K562 (cell line): ENCODE measurements around the gene CCDC71L. TPM values are rescaled to one million over a fixed set of nuclear protein-coding genes. Genes with fewer than 3 reads are reported as not detected.

Source experiments
- ATAC-seq: fragments of 200-7000 bp; cut with Tn5 transposase; 3 replicates; pipeline ENCODE4 v1.9.1; 2020; ENCODE audit warnings: moderate library complexity
- BruUV-seq: library from RNA; stranded (reverse); fragments of 400-500 nt; replicated peaks from 2 replicates; lab custom pipeline; 2021; lab: Mats Ljungman, UMichigan
- CTCF ChIA-PET: fragments of 300-600 bp; formaldehyde crosslinking; extraction: SDS; loops from one replicate; lab custom pipeline; 2021; ENCODE audit warnings: low intra/inter-chr PET ratio; lab: Yijun Ruan, JAX
- POLR2A ChIA-PET: fragments of 300-600, 350-650 bp; sonication (Branson Sonifier 250); formaldehyde crosslinking; extraction: SDS; loops from one replicate; lab custom pipeline; 2021; ENCODE audit warnings: antibody characterized with exemption, inconsistent platforms; lab: Yijun Ruan, JAX
- DNase-seq, 4 experiments: peaks; one replicate each; pipeline versions ENCODE4 v3.0.0 to v3.0.0-alpha.2; 2011 to 2018; ENCODE audit warnings: low spot score in 3 of 4, mixed read lengths in 3 of 4; ENCODE audit errors: extremely low read depth in 1 of 4
- FAIRE-seq: peaks from 2 replicates; lab custom pipeline; 2011; peaks lifted over from hg19 to GRCh38; lab: Jason Lieb, UNC
- H2AFZ ChIP-seq: 2 replicates; pipeline ENCODE4 v1.6.0; 2011; ENCODE audit warnings: low read depth, low read length, control low read depth, inconsistent platforms
- H3K27ac ChIP-seq: fragments of 200-600 bp; 3 replicates; pipeline ENCODE4 v1.8.0; 2011; ENCODE audit warnings: low read depth, mild to moderate bottlenecking, control low read depth, inconsistent platforms, low read length, moderate library complexity, mixed read lengths; ENCODE audit errors: extremely low read depth
- H3K27me3 ChIP-seq, 2 experiments: fragments of 300-600 bp in 1 of 2; 2 replicates in 1 of 2; 3 replicates in 1 of 2; pipeline versions ENCODE4 v1.6.0 to v1.8.0; 2011; ENCODE audit warnings: inconsistent platforms in 2 of 2, low read length in 2 of 2, mild to moderate bottlenecking in 1 of 2, mixed read lengths in 1 of 2, moderate library complexity in 1 of 2; ENCODE audit not compliant: control insufficient read depth in 2 of 2, insufficient read depth in 2 of 2
- H3K36me3 ChIP-seq: fragments of 300-600 bp; 3 replicates; pipeline ENCODE4 v1.8.0; 2011; ENCODE audit warnings: mild to moderate bottlenecking, low read length, inconsistent platforms; ENCODE audit not compliant: control insufficient read depth, insufficient read depth
- H3K4me1 ChIP-seq, 2 experiments: fragments of 200-600 bp in 1 of 2; replicated peaks in 1 of 2; 2 replicates in 1 of 2; 3 replicates in 1 of 2; pipeline versions ENCODE4 v1.5.1 to v1.8.0; 2011; ENCODE audit warnings: inconsistent platforms in 2 of 2, low read length in 2 of 2, mild to moderate bottlenecking in 1 of 2, mixed read lengths in 1 of 2, moderate library complexity in 1 of 2; ENCODE audit not compliant: control insufficient read depth in 2 of 2, insufficient read depth in 2 of 2
- H3K4me2 ChIP-seq: 2 replicates; pipeline ENCODE4 v1.6.1; 2011; ENCODE audit warnings: low read length, control low read depth, inconsistent platforms, mixed read lengths; ENCODE audit not compliant: insufficient read depth
- H3K4me3 ChIP-seq: fragments of 200-600 bp; sonication (generic), shearing (Covaris generic); 2 replicates; pipeline ENCODE4 v1.5.1; 2016; ENCODE audit warnings: control low read depth, inconsistent platforms
- H3K79me2 ChIP-seq: fragments of 200-600 bp; 3 replicates; pipeline ENCODE4 v1.8.0; 2011; ENCODE audit warnings: low read length, inconsistent platforms; ENCODE audit not compliant: control insufficient read depth, insufficient read depth
- H3K9ac ChIP-seq, 2 experiments: 2 replicates each; pipeline versions ENCODE4 v1.6.0 to v1.6.1; 2011; ENCODE audit warnings: low read depth in 2 of 2, low read length in 2 of 2, control low read depth in 1 of 2, inconsistent platforms in 1 of 2, mild to moderate bottlenecking in 1 of 2, mixed read lengths in 1 of 2; ENCODE audit not compliant: insufficient read depth in 1 of 2
- H3K9me1 ChIP-seq: one replicate; pipeline ENCODE4 v1.6.0; 2011; ENCODE audit warnings: inconsistent platforms, mild to moderate bottlenecking, low read length, moderate library complexity; ENCODE audit not compliant: control insufficient read depth, insufficient read depth
- H3K9me3 ChIP-seq: replicated peaks from 2 replicates; pipeline ENCODE4 v1.5.1; 2011; ENCODE audit warnings: low read depth, low read length, inconsistent platforms; ENCODE audit not compliant: control insufficient read depth, insufficient read depth
- H4K20me1 ChIP-seq: replicated peaks from 2 replicates; pipeline ENCODE4 v1.6.1; 2011; ENCODE audit warnings: low read length, inconsistent platforms, mixed read lengths; ENCODE audit not compliant: control insufficient read depth, insufficient read depth
- POLR2H ChIP-seq: IDR thresholded peaks from 2 replicates; pipeline ENCODE4 v1.6.1; 2016; ENCODE audit warnings: missing genetic modification characterization, low read depth, mild to moderate bottlenecking, control low read depth, missing compliant biosample characterization, moderate library complexity
- SIN3B ChIP-seq: fragments of 450-650 bp; IDR thresholded peaks from 2 replicates; pipeline ENCODE4 v1.6.1; 2017; ENCODE audit warnings: low read depth, mild to moderate bottlenecking, moderate library complexity
- SMAD4 ChIP-seq: fragments of 250-450 bp; sonication (Bioruptor Pico); conservative IDR thresholded peaks from 2 replicates; pipeline ENCODE4 v1.8.0; 2021; ENCODE audit warnings: inconsistent platforms, mild to moderate bottlenecking, moderate library complexity
- STAT5A ChIP-seq: IDR thresholded peaks from 2 replicates; pipeline ENCODE4 v1.6.1; 2012; ENCODE audit warnings: low read length, inconsistent platforms, borderline replicate concordance
- ZNF780A ChIP-seq: fragments of 250-450 bp; sonication (Bioruptor Pico); IDR thresholded peaks from 2 replicates; pipeline ENCODE4 v1.5.0; 2021; ENCODE audit warnings: mild to moderate bottlenecking
- WGBS: fragments of 100-300 bp; shearing (Covaris generic); methylation state at CpG from one replicate; pipeline ENCODE4 v1.1.6; 2016; ENCODE audit warnings: low coverage, mixed read lengths; ENCODE audit not compliant: insufficient coverage; ENCODE audit errors: missing lambda C conversion rate; 5-methylcytosine and 5-hydroxymethylcytosine counted together
- in situ Hi-C: fragments of 300-500 bp; cut with MboI; formaldehyde crosslinking; loops from 4 replicates; pipeline ENCODE4 v1.15.0; 2018; ENCODE audit warnings: inconsistent platforms, mixed read lengths
- intact Hi-C: fragments of 100-400 bp; cut with micrococcal nuclease; formaldehyde crosslinking; loops from 2 replicates; pipeline ENCODE4 v1.14.2; 2022
- polyA plus RNA-seq, 8 experiments: library from polyadenylated mRNA; depleted of rRNA in 4 of 8; stranded (reverse) in 5 of 8; unstranded in 3 of 8; fragments of >200 nt; fragmentation: Nextera tagmentation in 2 of 8; fragmentation: Illumina TruSeq in 1 of 8; extraction: Ambion mirVana in 2 of 8; extraction: Trizol in 1 of 8; gene quantifications; 2 replicates each; pipeline versions ENCODE4 v1.2.1 to v1.2.3, GENCODE V29; 2011 to 2014; ENCODE audit warnings: inconsistent platforms in 1 of 8, missing spikeins in 1 of 8
- total RNA-seq, 7 experiments: library from RNA; depleted of rRNA in 6 of 7; stranded (reverse); fragments of >200 nt in 6 of 7; fragmentation: Illumina TruSeq in 2 of 7; extraction: Trizol in 2 of 7; gene quantifications; 2 replicates each; pipeline versions ENCODE4 v1.2.1 to v1.2.3, GENCODE V29; 2011 to 2021; ENCODE audit warnings: low replicate concordance in 1 of 7

CCDC71L gene
- total and polyA plus RNA-seq, 9 of the 15 experiments (the other 6 are each of a cell fraction or from before 2014, with no cell fraction given) = 5.7 to 108 (median 25.4) TPM

GRCh38 chr7:106614751-106615150, 46.2 kb downstream of the CCDC71L start:
- BruUV-seq = no TSS peak
- no peak overlapping the region for H3K4me3 ChIP-seq

GRCh38 chr7:106613848-106614560, 47.0 kb downstream of the CCDC71L start:
- Histone ChIP-seq H4K20me1 (no peaks in the 10 kb centered on the region), H3K4me2 (no peak overlapping the region), H3K9ac (no peak overlapping the region), H3K9me3 (0 out of 2 replicates have a peak, but pooled peaks cover 3% of the 10 kb centered on the region), H3K27ac (no peak overlapping the region), H3K4me1 (peaks cover 14 to 38% of the 10 kb centered on the region in 2 experiments), H3K36me3 (no peaks in the 10 kb centered on the region), H2AFZ (no peak overlapping the region), H3K79me2 (no peaks in the 10 kb centered on the region), H3K4me3 (no peak overlapping the region), H3K9me1 (no peaks in the 10 kb centered on the region), H3K27me3 (no peaks in the 10 kb centered on the region)
- DNase-seq = no peak
- TF ChIP-seq SIN3B = no peak
- 0 out of 2 replicates have a peak, but pooled peaks have one; percentile 39 for TF ChIP-seq POLR2H (tag)
- ChIA-PET CTCF (no interaction called here), POLR2A (no interaction called here)
- no peak for ATAC-seq
- no TSS peak for BruUV-seq
- intact Hi-C loops (no loop called here), in situ Hi-C loops (no loop called here)
- no peak for FAIRE-seq

More at GRCh38 chr7:106614751-106615150, 46.2 kb downstream of the CCDC71L start:
- H3K4me1 ChIP-seq = peaks cover 14 to 37% of the 10 kb centered on the region in 2 experiments
- no peak for DNase-seq
- WGBS = 64% methylated on average over 2 of the region's 2 CpGs
- in situ Hi-C loops = no loop called here
- H3K27ac ChIP-seq = no peak overlapping the region
- TF ChIP-seq STAT5A (no peak), ZNF780A (no peak), SMAD4 (CRISPR knock-in tag) (peak; percentile 13; the same call in 1 of the 2 replicates)
- TF ChIP-seq, all 486 proteins: peak for 1
- CTCF ChIA-PET = no interaction called here
- no peaks in the 10 kb centered on the region for H3K36me3 ChIP-seq
- POLR2A ChIA-PET = no interaction called here
- H4K20me1 ChIP-seq = no peaks in the 10 kb centered on the region
- H3K27me3 ChIP-seq = no peaks in the 10 kb centered on the region
- no peaks in the 10 kb centered on the region for H3K9me1 ChIP-seq
- H3K79me2 ChIP-seq = no peaks in the 10 kb centered on the region
- H3K9me3 ChIP-seq = 0 out of 2 replicates have a peak, but pooled peaks cover 3% of the 10 kb centered on the region
- no peak overlapping the region for H3K4me2 ChIP-seq
- H2AFZ ChIP-seq = no peak overlapping the region
- ATAC-seq = no peak
- intact Hi-C loops = loop anchor here (5.0 kb wide), 1 partner anchor 47 kb away; no protein-coding TSS in a partner anchor
- no peak overlapping the region for H3K9ac ChIP-seq
- no peak for FAIRE-seq
